A549 (cell line): ENCODE measurements around the gene ADCY2. TPM values are rescaled to one million over a fixed set of nuclear protein-coding genes. Genes with fewer than 3 reads are reported as not detected.

Experiments used
- ATAC-seq, 2 experiments: fragments of 200-7000 bp in 1 of 2; fragments of >200 bp in 1 of 2; cut with Nextera tagmentation in 1 of 2; cut with Tn5 transposase in 1 of 2; 3 replicates each; pipeline versions ENCODE4 v1.8.0 to v1.9.1; 2018 to 2020; ENCODE audit warnings: mild to moderate bottlenecking in 1 of 2, moderate library complexity in 1 of 2
- CTCF ChIA-PET: fragments of 300-600 bp; sonication (Branson Sonifier 250); formaldehyde crosslinking; extraction: SDS; loops from one replicate; lab custom pipeline; 2021; ENCODE audit warnings: antibody characterized with exemption, inconsistent platforms; lab: Yijun Ruan, JAX
- POLR2A ChIA-PET: fragments of 350-600 bp; formaldehyde crosslinking; extraction: SDS; loops from one replicate; lab custom pipeline; 2021; ENCODE audit warnings: antibody characterized with exemption, inconsistent platforms; lab: Yijun Ruan, JAX
- DNase-seq, 2 experiments: peaks; one replicate each; pipeline versions ENCODE4 v3.0.0 to v3.0.0-alpha.2; 2011 to 2016; ENCODE audit warnings: low read depth in 1 of 2, low spot score in 1 of 2
- FAIRE-seq: peaks from 2 replicates; lab custom pipeline; 2011; peaks lifted over from hg19 to GRCh38; lab: Jason Lieb, UNC
- H3K27ac ChIP-seq, 2 experiments: fragments of >200 bp; sonication (Bioruptor Twin); formaldehyde crosslinking; 3 replicates each; pipeline ENCODE4 v1.5.1; 2016 to 2017
- H3K4me1 ChIP-seq: fragments of >200 bp; sonication (Bioruptor Twin); formaldehyde crosslinking; 3 replicates; pipeline ENCODE4 v1.6.1; 2016
- H3K4me2 ChIP-seq: fragments of >200 bp; sonication (Bioruptor Twin); formaldehyde crosslinking; 3 replicates; pipeline ENCODE4 v1.6.1; 2016
- H3K4me3 ChIP-seq: fragments of >200 bp; sonication (Bioruptor Twin); formaldehyde crosslinking; 3 replicates; pipeline ENCODE4 v1.5.1; 2016
- H3K9me3 ChIP-seq: fragments of >200 bp; sonication (Bioruptor Twin); formaldehyde crosslinking; 3 replicates; pipeline ENCODE4 v1.6.1; 2016
- CBX2 ChIP-seq: fragments of 200-600 bp; sonication (generic); IDR thresholded peaks from 2 replicates; pipeline ENCODE4 v1.6.1; 2016; ENCODE audit warnings: low read depth, mild to moderate bottlenecking, borderline replicate concordance
- CEBPB ChIP-seq, 2 experiments: fragments of >200 bp in 1 of 2; sonication (Bioruptor Twin) in 1 of 2; formaldehyde crosslinking in 1 of 2; IDR thresholded peaks; 2 replicates each; pipeline ENCODE4 v1.6.1; 2012 to 2016
- EHF ChIP-seq: fragments of 250-450 bp; sonication (Bioruptor Pico); IDR thresholded peaks from 2 replicates; pipeline ENCODE4 v1.5.0; 2020; ENCODE audit warnings: mild to moderate bottlenecking
- EHMT2 ChIP-seq: fragments of 200-600 bp; sonication (generic); IDR thresholded peaks from 2 replicates; pipeline ENCODE4 v1.6.1; 2016; ENCODE audit warnings: antibody characterized with exemption, low read depth, mild to moderate bottlenecking, moderate library complexity
- FOXS1 ChIP-seq: fragments of 250-450 bp; sonication (Bioruptor Pico); IDR thresholded peaks from 2 replicates; pipeline ENCODE4 v1.5.0; 2020; ENCODE audit warnings: mild to moderate bottlenecking, moderate library complexity
- GATA3 ChIP-seq: IDR thresholded peaks from 2 replicates; pipeline ENCODE4 v1.6.1; 2012; ENCODE audit warnings: borderline replicate concordance
- HEYL ChIP-seq: fragments of 250-450 bp; sonication (Bioruptor Pico); IDR thresholded peaks from 2 replicates; pipeline ENCODE4 v1.8.0; 2021; ENCODE audit warnings: mild to moderate bottlenecking, moderate library complexity
- HOXB5 ChIP-seq: fragments of 250-450 bp; sonication (Bioruptor Pico); IDR thresholded peaks from 2 replicates; pipeline ENCODE4 v1.5.0; 2020; ENCODE audit warnings: mild to moderate bottlenecking, moderate library complexity
- JUN ChIP-seq, 2 experiments: fragments of >200 bp; sonication (Bioruptor Twin); formaldehyde crosslinking; IDR thresholded peaks; 2 replicates in 1 of 2; 3 replicates in 1 of 2; pipeline ENCODE4 v1.6.1; 2016 to 2017
- JUNB ChIP-seq: fragments of >200 bp; sonication (Bioruptor Twin); formaldehyde crosslinking; IDR thresholded peaks from 2 replicates; pipeline ENCODE4 v1.6.1; 2016
- KDM1A ChIP-seq: fragments of 200-600 bp; sonication (generic); IDR thresholded peaks from 2 replicates; pipeline ENCODE4 v1.6.1; 2016; ENCODE audit warnings: low read depth, mild to moderate bottlenecking
- KDM5A ChIP-seq: fragments of 200-600 bp; sonication (generic); IDR thresholded peaks from 2 replicates; pipeline ENCODE4 v1.6.1; 2016; ENCODE audit warnings: antibody characterized with exemption, mild to moderate bottlenecking
- MYC ChIP-seq: IDR thresholded peaks from 2 replicates; pipeline ENCODE4 v1.6.1; 2012; ENCODE audit warnings: mild to moderate bottlenecking, inconsistent platforms, low read length, improper control_type of control experiment, borderline replicate concordance
- NFE2L2 ChIP-seq: fragments of 150-350 bp; conservative IDR thresholded peaks from 2 replicates; pipeline ENCODE4 v1.6.1; 2014; ENCODE audit warnings: low read length
- NPAS2 ChIP-seq: fragments of 250-450 bp; sonication (Bioruptor Pico); IDR thresholded peaks from 2 replicates; pipeline ENCODE4 v1.8.0; 2022; ENCODE audit warnings: mild to moderate bottlenecking, moderate library complexity, borderline replicate concordance
- RAD21 ChIP-seq, 2 experiments: fragments of >200 bp in 1 of 2; sonication (Bioruptor Twin) in 1 of 2; formaldehyde crosslinking in 1 of 2; IDR thresholded peaks in 1 of 2; conservative IDR thresholded peaks in 1 of 2; 2 replicates in 1 of 2; 3 replicates in 1 of 2; pipeline ENCODE4 v1.6.1; 2012 to 2018; ENCODE audit warnings: inconsistent platforms in 1 of 2
- RFX5 ChIP-seq: fragments of 450-650 bp; IDR thresholded peaks from 2 replicates; pipeline ENCODE4 v1.7.1; 2014; ENCODE audit warnings: antibody characterized with exemption, mild to moderate bottlenecking, moderate library complexity
- TFCP2L1 ChIP-seq: fragments of 250-450 bp; sonication (Bioruptor Pico); IDR thresholded peaks from 2 replicates; pipeline ENCODE4 v1.5.0; 2021; ENCODE audit warnings: mild to moderate bottlenecking
- ZFP36 ChIP-seq: fragments of 450-650 bp; IDR thresholded peaks from 2 replicates; pipeline ENCODE4 v1.6.1; 2014; ENCODE audit warnings: borderline replicate concordance; ENCODE audit not compliant: partially characterized antibody
- ZNF302 ChIP-seq: fragments of 250-450 bp; sonication (Bioruptor Pico); IDR thresholded peaks from 2 replicates; pipeline ENCODE4 v1.9.0; 2021; ENCODE audit warnings: inconsistent platforms, mild to moderate bottlenecking, moderate library complexity
- WGBS: methylation state at CpG from one replicate; pipeline ENCODE4 v1.1.6; 2017; ENCODE audit errors: missing lambda C conversion rate; 5-methylcytosine and 5-hydroxymethylcytosine counted together
- polyA plus RNA-seq, 4 experiments: library from polyadenylated mRNA; depleted of rRNA in 3 of 4; stranded (reverse); fragments of >200 nt; fragmentation: RNase III in 1 of 4; extraction: RNeasy Plus Mini Kit Qiagen cat#74134 plus additional on column Dnase treatment in 1 of 4; gene quantifications; 2 replicates in 3 of 4; 3 replicates in 1 of 4; pipeline ENCODE4 v1.2.3, GENCODE V29; 2011 to 2017
- TF ChIP-seq, protein P1 (sequence below): fragments of 200-600 bp; sonication (generic); IDR thresholded peaks from 2 replicates; pipeline ENCODE4 v1.6.1; 2016; ENCODE audit warnings: antibody characterized with exemption, mild to moderate bottlenecking, moderate library complexity
- TF ChIP-seq, protein P2 (sequence below): fragments of 150-350 bp; IDR thresholded peaks from 2 replicates; pipeline ENCODE4 v1.6.1; 2014; ENCODE audit warnings: low read depth, mild to moderate bottlenecking, low read length
- TF ChIP-seq, protein P3 (sequence below): fragments of >200 bp; sonication (Bioruptor Twin); formaldehyde crosslinking; IDR thresholded peaks from 3 replicates; pipeline ENCODE4 v1.5.1; 2016
- TF ChIP-seq, protein P4 (sequence below): fragments of 250-450 bp; sonication (Bioruptor Pico); IDR thresholded peaks from 2 replicates; pipeline ENCODE4 v1.5.0; 2021; ENCODE audit warnings: mild to moderate bottlenecking, moderate library complexity, borderline replicate concordance
- TF ChIP-seq, protein P5 (sequence below): fragments of >200 bp; sonication (Bioruptor Twin); formaldehyde crosslinking; IDR thresholded peaks from 2 replicates; pipeline ENCODE4 v1.6.1; 2016

The ADCY2 gene
- polyA plus RNA-seq, 2 of the 4 experiments (the other 2 are of a cell fraction) = not detected

DNA sequence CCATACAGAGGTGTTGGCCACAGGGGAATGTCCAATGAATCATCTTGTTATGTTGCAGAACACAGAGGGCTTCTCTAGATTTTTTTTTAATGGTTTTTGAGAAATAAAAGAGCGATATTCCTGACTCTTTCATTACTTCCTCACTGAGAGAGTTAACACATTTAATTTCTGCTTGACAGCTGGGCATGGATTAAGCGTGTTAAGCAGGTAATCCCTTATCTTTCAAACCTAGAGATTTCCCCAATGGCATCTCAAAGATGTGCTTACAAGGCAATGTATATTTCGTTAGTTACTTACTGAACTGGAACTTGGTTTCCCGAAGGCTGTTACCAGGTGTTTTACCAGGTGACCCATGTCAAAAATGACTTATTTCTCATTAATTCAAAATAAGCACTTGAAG lies 21.8 kb upstream of the ADCY2 start:
- ChIA-PET POLR2A (no interaction called here), CTCF (no interaction called here)
- DNase-seq (no peak), ATAC-seq (no peak), FAIRE-seq (no peak)
- Histone ChIP-seq H3K4me2 (no peak overlapping the region), H3K9me3 (no peaks in the 10 kb centered on the region), H3K27ac (no peak overlapping the region), H3K4me3 (no peak overlapping the region), H3K4me1 (no peaks in the 10 kb centered on the region)
- 2% methylated on average over 4 of the region's 4 CpGs for WGBS
- TF ChIP-seq, protein P1, sequence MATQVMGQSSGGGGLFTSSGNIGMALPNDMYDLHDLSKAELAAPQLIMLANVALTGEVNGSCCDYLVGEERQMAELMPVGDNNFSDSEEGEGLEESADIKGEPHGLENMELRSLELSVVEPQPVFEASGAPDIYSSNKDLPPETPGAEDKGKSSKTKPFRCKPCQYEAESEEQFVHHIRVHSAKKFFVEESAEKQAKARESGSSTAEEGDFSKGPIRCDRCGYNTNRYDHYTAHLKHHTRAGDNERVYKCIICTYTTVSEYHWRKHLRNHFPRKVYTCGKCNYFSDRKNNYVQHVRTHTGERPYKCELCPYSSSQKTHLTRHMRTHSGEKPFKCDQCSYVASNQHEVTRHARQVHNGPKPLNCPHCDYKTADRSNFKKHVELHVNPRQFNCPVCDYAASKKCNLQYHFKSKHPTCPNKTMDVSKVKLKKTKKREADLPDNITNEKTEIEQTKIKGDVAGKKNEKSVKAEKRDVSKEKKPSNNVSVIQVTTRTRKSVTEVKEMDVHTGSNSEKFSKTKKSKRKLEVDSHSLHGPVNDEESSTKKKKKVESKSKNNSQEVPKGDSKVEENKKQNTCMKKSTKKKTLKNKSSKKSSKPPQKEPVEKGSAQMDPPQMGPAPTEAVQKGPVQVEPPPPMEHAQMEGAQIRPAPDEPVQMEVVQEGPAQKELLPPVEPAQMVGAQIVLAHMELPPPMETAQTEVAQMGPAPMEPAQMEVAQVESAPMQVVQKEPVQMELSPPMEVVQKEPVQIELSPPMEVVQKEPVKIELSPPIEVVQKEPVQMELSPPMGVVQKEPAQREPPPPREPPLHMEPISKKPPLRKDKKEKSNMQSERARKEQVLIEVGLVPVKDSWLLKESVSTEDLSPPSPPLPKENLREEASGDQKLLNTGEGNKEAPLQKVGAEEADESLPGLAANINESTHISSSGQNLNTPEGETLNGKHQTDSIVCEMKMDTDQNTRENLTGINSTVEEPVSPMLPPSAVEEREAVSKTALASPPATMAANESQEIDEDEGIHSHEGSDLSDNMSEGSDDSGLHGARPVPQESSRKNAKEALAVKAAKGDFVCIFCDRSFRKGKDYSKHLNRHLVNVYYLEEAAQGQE = no peak
- no peak for TF ChIP-seq CBX2
- TF ChIP-seq, protein P2, sequence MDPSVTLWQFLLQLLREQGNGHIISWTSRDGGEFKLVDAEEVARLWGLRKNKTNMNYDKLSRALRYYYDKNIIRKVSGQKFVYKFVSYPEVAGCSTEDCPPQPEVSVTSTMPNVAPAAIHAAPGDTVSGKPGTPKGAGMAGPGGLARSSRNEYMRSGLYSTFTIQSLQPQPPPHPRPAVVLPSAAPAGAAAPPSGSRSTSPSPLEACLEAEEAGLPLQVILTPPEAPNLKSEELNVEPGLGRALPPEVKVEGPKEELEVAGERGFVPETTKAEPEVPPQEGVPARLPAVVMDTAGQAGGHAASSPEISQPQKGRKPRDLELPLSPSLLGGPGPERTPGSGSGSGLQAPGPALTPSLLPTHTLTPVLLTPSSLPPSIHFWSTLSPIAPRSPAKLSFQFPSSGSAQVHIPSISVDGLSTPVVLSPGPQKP = no peak
- no peak for TF ChIP-seq JUN (IDR thresholded peaks at IDR 0.05)
- no peak for TF ChIP-seq ZNF302 (CRISPR knock-in tag)
- TF ChIP-seq EHMT2 = no peak
- TF ChIP-seq KDM1A = no peak
- no peak for TF ChIP-seq HEYL
- TF ChIP-seq HOXB5 (CRISPR knock-in tag) = no peak
- TF ChIP-seq TFCP2L1 (CRISPR knock-in tag) = no peak
- no peak for TF ChIP-seq JUNB
- TF ChIP-seq, protein P3, sequence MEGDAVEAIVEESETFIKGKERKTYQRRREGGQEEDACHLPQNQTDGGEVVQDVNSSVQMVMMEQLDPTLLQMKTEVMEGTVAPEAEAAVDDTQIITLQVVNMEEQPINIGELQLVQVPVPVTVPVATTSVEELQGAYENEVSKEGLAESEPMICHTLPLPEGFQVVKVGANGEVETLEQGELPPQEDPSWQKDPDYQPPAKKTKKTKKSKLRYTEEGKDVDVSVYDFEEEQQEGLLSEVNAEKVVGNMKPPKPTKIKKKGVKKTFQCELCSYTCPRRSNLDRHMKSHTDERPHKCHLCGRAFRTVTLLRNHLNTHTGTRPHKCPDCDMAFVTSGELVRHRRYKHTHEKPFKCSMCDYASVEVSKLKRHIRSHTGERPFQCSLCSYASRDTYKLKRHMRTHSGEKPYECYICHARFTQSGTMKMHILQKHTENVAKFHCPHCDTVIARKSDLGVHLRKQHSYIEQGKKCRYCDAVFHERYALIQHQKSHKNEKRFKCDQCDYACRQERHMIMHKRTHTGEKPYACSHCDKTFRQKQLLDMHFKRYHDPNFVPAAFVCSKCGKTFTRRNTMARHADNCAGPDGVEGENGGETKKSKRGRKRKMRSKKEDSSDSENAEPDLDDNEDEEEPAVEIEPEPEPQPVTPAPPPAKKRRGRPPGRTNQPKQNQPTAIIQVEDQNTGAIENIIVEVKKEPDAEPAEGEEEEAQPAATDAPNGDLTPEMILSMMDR = no peak
- TF ChIP-seq EHF (CRISPR knock-in tag) = no peak
- TF ChIP-seq, protein P4, sequence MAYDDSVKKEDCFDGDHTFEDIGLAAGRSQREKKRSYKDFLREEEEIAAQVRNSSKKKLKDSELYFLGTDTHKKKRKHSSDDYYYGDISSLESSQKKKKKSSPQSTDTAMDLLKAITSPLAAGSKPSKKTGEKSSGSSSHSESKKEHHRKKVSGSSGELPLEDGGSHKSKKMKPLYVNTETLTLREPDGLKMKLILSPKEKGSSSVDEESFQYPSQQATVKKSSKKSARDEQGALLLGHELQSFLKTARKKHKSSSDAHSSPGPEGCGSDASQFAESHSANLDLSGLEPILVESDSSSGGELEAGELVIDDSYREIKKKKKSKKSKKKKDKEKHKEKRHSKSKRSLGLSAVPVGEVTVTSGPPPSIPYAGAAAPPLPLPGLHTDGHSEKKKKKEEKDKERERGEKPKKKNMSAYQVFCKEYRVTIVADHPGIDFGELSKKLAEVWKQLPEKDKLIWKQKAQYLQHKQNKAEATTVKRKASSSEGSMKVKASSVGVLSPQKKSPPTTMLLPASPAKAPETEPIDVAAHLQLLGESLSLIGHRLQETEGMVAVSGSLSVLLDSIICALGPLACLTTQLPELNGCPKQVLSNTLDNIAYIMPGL (CRISPR knock-in tag) = no peak
- no peak for TF ChIP-seq KDM5A

DNA sequence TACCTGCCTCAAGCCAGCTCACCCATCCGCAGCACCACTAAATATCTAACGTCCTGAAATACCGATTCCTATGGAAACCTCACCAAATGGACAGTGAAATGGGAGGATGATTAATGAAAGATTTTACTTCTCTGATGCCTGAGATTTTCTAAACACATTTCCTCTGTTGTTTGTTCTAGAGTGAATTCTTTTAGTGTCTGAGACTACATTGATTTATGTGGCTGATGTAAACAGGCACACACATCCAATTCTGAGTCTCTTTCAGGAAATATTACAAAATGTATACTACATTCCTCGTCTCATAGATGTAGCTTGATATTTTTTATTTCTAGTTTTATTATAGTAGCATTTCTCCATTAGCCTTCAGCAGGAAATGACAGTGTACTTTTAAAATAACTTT lies 20.5 kb upstream of the ADCY2 start:
- POLR2A ChIA-PET = no interaction called here
- Histone ChIP-seq H3K4me2 (no peak overlapping the region), H3K27ac (no peak overlapping the region), H3K4me1 (no peaks in the 10 kb centered on the region), H3K9me3 (no peaks in the 10 kb centered on the region), H3K4me3 (no peak overlapping the region)
- 17% methylated on average over 4 of the region's 4 CpGs for WGBS
- ATAC-seq (no peak), FAIRE-seq (no peak), DNase-seq (no peak)
- TF ChIP-seq MYC (no peak), CEBPB (IDR thresholded peaks at IDR 0.05) (no peak), ZFP36 (no peak), RAD21 (conservative IDR thresholded peaks at IDR 0.05 in 1 of 2, IDR thresholded peaks at IDR 0.05 in 1 of 2) (no peak), ZNF302 (CRISPR knock-in tag) (no peak), FOXS1 (CRISPR knock-in tag) (no peak), RFX5 (no peak), KDM1A (no peak), JUN (IDR thresholded peaks at IDR 0.05) (no peak), NPAS2 (CRISPR knock-in tag) (no peak), GATA3 (no peak), NFE2L2 (no peak)
- TF ChIP-seq, protein P3 = no peak
- TF ChIP-seq, protein P5, sequence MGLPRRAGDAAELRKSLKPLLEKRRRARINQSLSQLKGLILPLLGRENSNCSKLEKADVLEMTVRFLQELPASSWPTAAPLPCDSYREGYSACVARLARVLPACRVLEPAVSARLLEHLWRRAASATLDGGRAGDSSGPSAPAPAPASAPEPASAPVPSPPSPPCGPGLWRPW = no peak
- CTCF ChIA-PET = no interaction called here
